Neuronal stem cell (in vitro differentiated cells): Measurements from ENCODE around the gene CBFA2T3.

Experiments
- DNase-seq: peaks from one replicate; pipeline ENCODE4 v3.0.0-alpha.2; 2013; ENCODE audit warnings: low spot score
- H2AFZ ChIP-seq: one replicate; pipeline ENCODE4 v1.6.1; 2013; ENCODE audit warnings: mild to moderate bottlenecking, low read length, inconsistent platforms
- H2AK5ac ChIP-seq: 2 replicates; pipeline ENCODE4 v1.6.1; 2013; ENCODE audit warnings: low read depth, mild to moderate bottlenecking, inconsistent platforms, low read length, moderate library complexity, mixed read lengths
- H2BK120ac ChIP-seq: 2 replicates; pipeline ENCODE4 v1.6.1; 2013; ENCODE audit warnings: low read depth, mild to moderate bottlenecking, inconsistent platforms, low read length, moderate library complexity, mixed read lengths
- H2BK12ac ChIP-seq: one replicate; pipeline ENCODE4 v1.6.1; 2013; ENCODE audit warnings: low read length, inconsistent platforms
- H2BK15ac ChIP-seq: 2 replicates; pipeline ENCODE4 v1.6.1; 2013; ENCODE audit warnings: mild to moderate bottlenecking, low read length, inconsistent platforms, mixed read lengths
- H2BK5ac ChIP-seq: one replicate; pipeline ENCODE4 v1.6.1; 2013; ENCODE audit warnings: inconsistent platforms, mild to moderate bottlenecking, low read length, moderate library complexity
- H3K14ac ChIP-seq: one replicate; pipeline ENCODE4 v1.6.1; 2013; ENCODE audit warnings: low read length, inconsistent platforms
- H3K18ac ChIP-seq: 2 replicates; pipeline ENCODE4 v1.6.1; 2013; ENCODE audit warnings: low read length, inconsistent platforms
- H3K23ac ChIP-seq: 2 replicates; pipeline ENCODE4 v1.6.1; 2013; ENCODE audit warnings: low read depth, mild to moderate bottlenecking, mixed read lengths, low read length, inconsistent platforms; ENCODE audit not compliant: poor library complexity
- H3K27ac ChIP-seq: replicated peaks from 3 replicates; pipeline ENCODE4 v1.5.1; 2013; ENCODE audit warnings: low read length, inconsistent platforms
- H3K27me3 ChIP-seq, 3 experiments: 2 replicates each; pipeline ENCODE4 v1.6.1; 2013; ENCODE audit warnings: low read length in 3 of 3, mild to moderate bottlenecking in 2 of 3, inconsistent platforms in 1 of 3, low read depth in 1 of 3, mixed read lengths in 1 of 3, moderate library complexity in 1 of 3; ENCODE audit not compliant: control insufficient read depth in 3 of 3, insufficient read depth in 3 of 3
- H3K36me3 ChIP-seq, 2 donors: replicated peaks in 1 of 2; 2 replicates each; pipeline ENCODE4 v1.6.1; 2013; ENCODE audit warnings: low read length in 2 of 2; ENCODE audit not compliant: control insufficient read depth in 2 of 2, insufficient read depth in 2 of 2
- H3K4ac ChIP-seq: 2 replicates; pipeline ENCODE4 v1.6.1; 2013; ENCODE audit warnings: inconsistent platforms, mild to moderate bottlenecking, low read length, moderate library complexity
- H3K4me1 ChIP-seq, 2 donors: 1 replicate in 1 of 2; 2 replicates in 1 of 2; pipeline ENCODE4 v1.6.1; 2013; ENCODE audit warnings: low read length in 2 of 2, low read depth in 1 of 2; ENCODE audit not compliant: control insufficient read depth in 2 of 2, insufficient read depth in 1 of 2
- H3K4me2 ChIP-seq: one replicate; pipeline ENCODE4 v1.6.1; 2013; ENCODE audit warnings: mild to moderate bottlenecking, low read length, inconsistent platforms; ENCODE audit not compliant: insufficient read depth, poor library complexity, severe bottlenecking
- H3K4me3 ChIP-seq, 2 donors: 2 replicates each; pipeline ENCODE4 v1.5.1; 2013; ENCODE audit warnings: low read length in 2 of 2, mild to moderate bottlenecking in 2 of 2, inconsistent platforms in 1 of 2, moderate library complexity in 1 of 2
- H3K79me1 ChIP-seq: one replicate; pipeline ENCODE4 v1.6.1; 2013; ENCODE audit warnings: low read depth, mild to moderate bottlenecking, inconsistent platforms, low read length, moderate library complexity
- H3K9ac ChIP-seq: one replicate; pipeline ENCODE4 v1.6.1; 2013; ENCODE audit warnings: mild to moderate bottlenecking, low read depth, low read length, inconsistent platforms; ENCODE audit not compliant: poor library complexity
- H3K9me3 ChIP-seq, 2 donors: replicated peaks in 1 of 2; 2 replicates each; pipeline versions ENCODE3 to v1.6.1; 2013; ENCODE audit warnings: low read length in 2 of 2, mild to moderate bottlenecking in 2 of 2, inconsistent platforms in 1 of 2, low read depth in 1 of 2, mixed read lengths in 1 of 2, moderate library complexity in 1 of 2; ENCODE audit not compliant: control insufficient read depth in 2 of 2, insufficient read depth in 1 of 2
- H4K8ac ChIP-seq: one replicate; pipeline ENCODE4 v1.6.1; 2013; ENCODE audit warnings: low read depth, mild to moderate bottlenecking, inconsistent platforms, low read length, moderate library complexity
- H4K91ac ChIP-seq: one replicate; pipeline ENCODE4 v1.6.1; 2013; ENCODE audit warnings: low read length, low read depth, mild to moderate bottlenecking, inconsistent platforms; ENCODE audit not compliant: poor library complexity
- WGBS, 2 donors: extraction: QIAGEN DNeasy Blood & Tissue Kit; methylation state at CpG; one replicate each; pipeline ENCODE4 v1.1.7; 2013; ENCODE audit warnings: missing lambda C conversion rate in 2 of 2, mixed read lengths in 1 of 2; ENCODE audit not compliant: insufficient read length in 2 of 2, insufficient replicate concordance in 1 of 2; ENCODE audit errors: extremely low coverage in 2 of 2; 5-methylcytosine and 5-hydroxymethylcytosine counted together

CBFA2T3 gene

DNA sequence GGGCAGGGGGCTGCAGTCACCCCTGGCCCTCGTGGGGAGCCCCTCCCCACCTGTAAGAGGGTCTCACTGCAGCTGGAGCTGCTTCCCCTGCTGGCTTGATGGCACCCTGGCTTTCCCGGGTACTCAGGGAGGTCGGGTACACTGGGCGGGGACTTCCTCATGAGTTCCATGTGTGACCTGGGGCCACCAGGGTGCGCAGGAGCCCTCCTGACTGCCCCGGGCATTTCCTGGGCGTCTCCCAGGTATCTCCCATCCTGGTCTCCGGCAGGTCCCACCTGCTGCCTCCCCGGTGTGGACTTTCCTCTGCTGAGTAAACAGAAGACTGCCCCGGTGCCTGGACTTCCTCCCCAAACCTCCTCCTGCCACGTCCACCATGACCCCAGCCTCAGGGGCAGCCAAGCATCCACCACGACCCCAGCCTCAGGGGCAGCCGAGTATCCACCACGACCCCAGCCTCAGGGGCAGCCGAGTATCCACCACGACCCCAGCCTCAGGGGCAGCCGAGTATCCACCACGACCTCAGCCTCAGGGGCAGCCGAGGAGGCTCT is 40.9 kb downstream of the CBFA2T3 start:
- H2AFZ ChIP-seq = no peak overlapping the region
- no peak overlapping the region for H3K9ac ChIP-seq
- no peak overlapping the region for H2BK12ac ChIP-seq
- no peak overlapping the region for H3K14ac ChIP-seq
- H2BK120ac ChIP-seq = no peak overlapping the region
- H2BK5ac ChIP-seq = no peak overlapping the region
- H3K9me3 ChIP-seq = no peaks in the 10 kb centered on the region
- no peak overlapping the region for H3K4me2 ChIP-seq
- H3K27me3 ChIP-seq = peaks cover 9 to 67% (median 27%) of the 10 kb centered on the region in 3 experiments
- no peak overlapping the region for H3K4ac ChIP-seq
- no peak overlapping the region for H3K18ac ChIP-seq
- no CpG with 5 or more reads among the region's 19 CpGs for WGBS, 2 donors
- H3K27ac ChIP-seq = no peak overlapping the region
- H2BK15ac ChIP-seq = peak overlapping the region; percentile 78
- peaks cover 2% of the 10 kb centered on the region for H3K79me1 ChIP-seq
- H3K36me3 ChIP-seq = no peaks in the 10 kb centered on the region
- peaks cover 0 to 2% of the 10 kb centered on the region in 2 donors for H3K4me1 ChIP-seq
- H3K4me3 ChIP-seq = no peak overlapping the region
- peak overlapping the region; percentile 63 for H2AK5ac ChIP-seq
- no peak overlapping the region for H4K8ac ChIP-seq
- DNase-seq = no peak
- H3K23ac ChIP-seq = no peak overlapping the region
- no peak overlapping the region for H4K91ac ChIP-seq

DNA sequence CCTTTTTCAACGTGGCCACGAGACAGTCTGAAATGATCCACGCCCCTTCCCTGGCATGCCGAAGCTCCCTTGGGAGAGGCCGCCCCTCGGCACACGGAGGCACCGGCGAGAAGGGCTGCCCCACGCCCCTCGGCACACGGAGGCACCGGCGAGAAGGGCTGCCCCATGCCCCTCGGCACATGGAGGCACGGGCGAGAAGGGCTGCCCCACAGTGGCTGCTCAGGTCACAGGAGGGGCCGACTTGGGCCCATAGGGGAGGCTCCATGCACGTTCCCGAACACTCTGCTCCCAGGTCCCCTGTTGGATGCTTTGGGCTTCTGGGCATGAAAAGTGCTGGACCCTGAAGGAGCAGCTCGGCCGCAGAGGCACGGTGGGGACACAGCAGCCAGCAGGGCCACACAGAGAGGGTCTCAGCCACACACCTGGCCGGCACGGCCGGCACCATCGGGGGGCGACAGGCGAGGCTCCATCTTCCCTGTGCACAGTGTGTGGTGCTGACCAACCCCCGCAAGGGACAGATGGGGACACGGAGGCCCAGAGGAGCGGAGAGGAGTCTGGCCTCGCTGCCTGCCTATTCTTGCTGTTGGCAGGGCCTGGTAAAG is 42.8 kb downstream of the CBFA2T3 start:
- Histone ChIP-seq H3K23ac (peak overlapping the region; percentile 65), H3K4me1 (no peaks in the 10 kb centered on the region), H3K27me3 (peaks cover 0 to 48% (median 8%) of the 10 kb centered on the region in 3 experiments), H3K27ac (no peak overlapping the region), H2AK5ac (no peak overlapping the region), H2AFZ (no peak overlapping the region), H2BK15ac (no peak overlapping the region), H3K4me3 (peak overlapping the region in 1 of 2 donors; percentile 59), H3K14ac (peak overlapping the region; percentile 38), H3K4me2 (no peak overlapping the region), H2BK120ac (no peak overlapping the region), H3K36me3 (no peaks in the 10 kb centered on the region), H2BK5ac (peak overlapping the region; percentile 13), H3K4ac (no peak overlapping the region), H2BK12ac (no peak overlapping the region), H3K9ac (peak overlapping the region; percentile 12), H4K8ac (no peak overlapping the region), H3K18ac (no peak overlapping the region), H4K91ac (no peak overlapping the region), H3K79me1 (no peaks in the 10 kb centered on the region), H3K9me3 (no peaks in the 10 kb centered on the region)
- WGBS, 2 donors = no CpG with 5 or more reads among the region's 33 CpGs
- no peak for DNase-seq

DNA sequence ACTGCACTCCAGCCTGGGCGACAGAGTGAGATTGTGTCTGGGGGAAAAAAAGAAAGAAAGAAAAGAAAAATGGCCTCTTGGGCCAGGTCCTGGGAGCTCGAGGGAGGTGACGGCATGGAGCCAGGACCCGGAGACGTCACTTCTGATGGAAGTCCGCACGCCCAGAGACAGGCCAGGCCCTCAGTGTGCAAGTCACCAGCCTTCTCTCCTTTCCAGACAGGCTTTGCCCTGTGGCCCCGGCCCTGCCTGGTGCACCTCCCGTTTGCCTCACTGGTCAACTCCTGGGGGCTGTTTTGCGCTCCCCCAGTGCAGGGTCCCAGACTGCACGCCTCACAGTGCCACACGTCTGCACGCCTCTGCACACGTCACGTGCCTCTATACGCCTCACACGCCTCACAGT is 44.1 kb downstream of the CBFA2T3 start:
- Histone ChIP-seq H3K79me1 (no peaks in the 10 kb centered on the region), H3K18ac (no peak overlapping the region), H4K8ac (no peak overlapping the region), H3K9me3 (no peaks in the 10 kb centered on the region), H4K91ac (no peak overlapping the region), H2BK12ac (no peak overlapping the region), H3K4ac (no peak overlapping the region), H3K4me1 (no peaks in the 10 kb centered on the region), H2BK15ac (no peak overlapping the region), H3K4me3 (no peak overlapping the region), H3K4me2 (no peak overlapping the region), H2AK5ac (no peak overlapping the region), H2BK120ac (no peak overlapping the region), H3K14ac (no peak overlapping the region), H3K23ac (no peak overlapping the region), H2AFZ (no peak overlapping the region), H3K9ac (no peak overlapping the region), H3K27me3 (peaks cover 0 to 36% (median 0%) of the 10 kb centered on the region in 3 experiments), H3K27ac (no peak overlapping the region), H2BK5ac (no peak overlapping the region), H3K36me3 (no peaks in the 10 kb centered on the region)
- no CpG with 5 or more reads among the region's 17 CpGs for WGBS, 2 donors
- DNase-seq = no peak

DNA sequence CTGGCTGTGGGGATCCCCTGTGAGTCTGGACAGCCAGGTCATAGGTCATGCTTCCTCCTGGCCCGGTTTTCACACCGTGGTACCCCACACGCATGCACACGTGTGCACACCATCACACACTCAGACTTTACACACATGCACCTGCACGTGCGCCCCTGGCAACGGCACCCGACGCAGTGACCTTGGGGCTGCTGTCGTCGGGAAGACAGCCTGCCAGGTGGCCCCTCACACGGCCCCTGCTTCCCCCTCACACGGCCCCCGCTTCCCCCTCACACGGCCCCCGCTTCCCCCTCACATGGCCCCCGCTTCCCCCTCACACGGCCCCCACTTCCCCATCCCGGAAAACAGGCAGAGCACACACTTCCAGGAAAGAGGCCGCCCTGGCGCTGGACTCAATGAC is 45.1 kb downstream of the CBFA2T3 start:
- no peak overlapping the region for H4K91ac ChIP-seq
- H3K4me1 ChIP-seq = peaks cover 0 to 2% of the 10 kb centered on the region in 2 donors
- no peak overlapping the region for H3K4me3 ChIP-seq
- H3K14ac ChIP-seq = no peak overlapping the region
- H3K4me2 ChIP-seq = no peak overlapping the region
- H3K79me1 ChIP-seq = no peaks in the 10 kb centered on the region
- H3K9me3 ChIP-seq = no peaks in the 10 kb centered on the region
- no peak overlapping the region for H2BK120ac ChIP-seq
- H2BK15ac ChIP-seq = no peak overlapping the region
- no peak overlapping the region for H3K23ac ChIP-seq
- no peak overlapping the region for H3K9ac ChIP-seq
- H2AFZ ChIP-seq = no peak overlapping the region
- H4K8ac ChIP-seq = no peak overlapping the region
- H2BK12ac ChIP-seq = no peak overlapping the region
- peaks cover 0 to 28% (median 0%) of the 10 kb centered on the region in 3 experiments for H3K27me3 ChIP-seq
- no peaks in the 10 kb centered on the region for H3K36me3 ChIP-seq
- no CpG with 5 or more reads among the region's 21 CpGs for WGBS, 2 donors
- H2BK5ac ChIP-seq = no peak overlapping the region
- peak overlapping the region; percentile 71 for H3K18ac ChIP-seq
- H2AK5ac ChIP-seq = no peak overlapping the region
- no peak overlapping the region for H3K4ac ChIP-seq
- no peak for DNase-seq
- H3K27ac ChIP-seq = no peak overlapping the region
